Peyer's patch (tissue), 4 donors: ENCODE data around the gene C1orf198.

ENCODE experiments used
- CTCF ChIP-seq, 6 experiments: fragments of 450-650 bp in 4 of 6; fragments of 200-600 bp in 2 of 6; sonication (generic) in 1 of 6; IDR thresholded peaks; one replicate each; pipeline ENCODE4 v1.5.1; 2017 to 2019; ENCODE audit warnings: antibody characterized with exemption in 6 of 6, mild to moderate bottlenecking in 3 of 6, moderate library complexity in 1 of 6
- POLR2A ChIP-seq, 2 donors: fragments of 450-650 bp; IDR thresholded peaks; one replicate each; pipeline ENCODE4 v1.5.1; 2017; ENCODE audit warnings: antibody characterized with exemption in 2 of 2, mild to moderate bottlenecking in 2 of 2, moderate library complexity in 2 of 2

DNA sequence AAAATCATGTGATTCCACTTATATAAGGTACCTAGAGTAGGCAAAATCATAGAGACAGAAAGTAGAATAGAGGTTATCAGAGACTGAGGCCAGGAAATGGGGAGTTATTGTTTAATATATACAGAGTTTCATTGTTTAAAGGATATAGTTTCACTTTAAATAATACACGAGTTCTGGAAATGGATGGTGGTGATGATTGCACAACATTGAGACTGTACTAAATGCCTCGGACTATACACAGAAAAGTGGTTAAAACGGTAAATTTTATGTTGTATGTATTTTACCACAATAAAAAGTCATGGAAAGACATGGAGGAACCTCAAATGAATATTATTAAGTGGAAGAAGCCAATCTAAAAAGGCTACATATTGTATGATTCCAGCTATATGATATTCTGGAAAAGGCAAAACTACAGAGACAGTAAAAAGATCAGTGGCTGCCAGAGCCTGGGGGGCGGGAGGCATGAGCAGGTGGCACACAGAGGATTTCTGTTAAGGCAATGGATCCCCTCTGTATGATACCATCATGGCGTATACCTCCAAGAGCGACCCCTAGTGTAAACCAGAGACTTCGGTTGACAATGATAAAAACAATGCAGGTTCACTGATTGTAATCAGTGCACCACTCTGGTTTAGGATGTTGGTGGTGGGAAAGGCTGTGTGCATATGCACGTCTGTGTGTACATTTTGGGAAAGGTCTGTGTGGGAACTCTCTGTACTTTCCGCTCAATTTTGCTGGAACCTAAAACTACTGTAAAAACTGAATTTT, 7.5 kb downstream of the C1orf198 start:
- TF ChIP-seq CTCF (IDR thresholded peaks at IDR 0.05) (no peak), POLR2A (IDR thresholded peaks at IDR 0.05) (no peak)
